CD4-positive, alpha-beta T cell treated with Interleukin-15 for 1 hour (primary cell): ENCODE data around the gene MAMSTR.
"Not testable (repeated sequence)": the region's sequence is repeated elsewhere in the genome, so short reads cannot be mapped to it uniquely, and the experiment has no call there.

Experiments
- DNase-seq: peaks from one replicate; pipeline ENCODE4 v3.0.0-alpha.2; 2020

MAMSTR gene

GRCh38 chr19:48718106-48718505 is 1.4 kb downstream of the MAMSTR start:
- not testable (repeated sequence) for DNase-seq

DNA sequence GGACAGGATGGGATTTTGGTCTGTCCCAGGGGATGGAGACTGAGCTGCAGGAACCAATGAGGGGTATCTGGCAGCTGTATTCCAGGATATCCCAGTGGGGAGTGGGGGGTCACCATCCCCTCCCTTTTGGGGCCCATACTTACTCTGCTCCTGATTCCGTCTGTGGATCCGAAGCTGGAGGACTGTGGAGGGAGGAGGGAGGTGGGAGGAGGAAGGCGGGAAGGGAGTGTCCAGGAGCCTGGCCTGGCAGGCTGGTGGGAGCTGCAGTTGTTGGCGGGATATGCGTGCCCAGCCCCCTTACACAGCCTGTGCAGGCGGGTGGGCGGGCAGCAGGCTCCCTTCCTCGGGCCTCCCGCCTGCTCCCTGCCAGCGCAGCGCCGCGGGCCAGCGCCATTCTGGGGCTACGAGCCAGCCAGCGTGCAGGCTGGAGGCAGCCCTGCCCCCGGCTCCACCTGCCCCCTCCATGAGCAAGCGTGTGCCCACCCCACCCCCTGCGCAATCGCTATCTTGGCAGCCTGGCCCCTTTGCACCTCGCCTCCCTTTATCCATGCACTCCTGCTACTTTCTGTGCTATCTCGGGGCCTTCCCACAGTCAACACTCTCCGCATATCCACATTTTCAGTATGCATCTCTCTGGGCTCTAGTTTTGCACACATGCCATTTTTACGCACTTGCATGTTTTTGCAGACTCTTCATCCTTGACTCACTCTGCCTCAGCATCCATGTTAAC is 2.8 kb downstream of the MAMSTR start:
- DNase-seq: no peak

DNA sequence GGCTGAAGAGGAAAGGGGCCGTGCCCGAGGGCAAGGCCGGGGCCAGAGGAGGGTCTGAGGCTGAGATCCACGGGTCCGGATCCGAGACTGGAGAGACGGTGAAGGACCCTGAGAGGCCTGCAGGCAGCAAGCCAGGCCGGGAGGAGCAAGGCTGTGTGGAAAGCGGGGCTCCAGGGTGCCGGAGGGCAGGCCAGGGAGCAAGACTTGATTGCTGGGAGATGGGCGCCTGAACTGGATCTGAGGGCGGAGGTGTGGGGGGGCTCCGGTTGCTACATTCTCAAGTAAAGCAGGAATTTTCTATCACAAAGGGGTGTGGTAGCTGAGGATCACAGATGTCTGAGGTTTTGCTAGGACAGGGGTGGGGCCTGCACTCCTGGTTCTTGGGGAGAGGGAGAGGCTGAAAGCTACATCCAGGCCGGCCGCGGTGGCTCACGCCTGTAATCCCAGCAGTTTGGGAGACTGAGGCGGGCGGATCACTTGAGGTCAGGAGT is 3.8 kb downstream of the MAMSTR start:
- no peak for DNase-seq

- DNase-seq: no peak
Measured at GRCh38 chr19:48714759-48715675, 4.5 kb downstream of the MAMSTR start.

DNA sequence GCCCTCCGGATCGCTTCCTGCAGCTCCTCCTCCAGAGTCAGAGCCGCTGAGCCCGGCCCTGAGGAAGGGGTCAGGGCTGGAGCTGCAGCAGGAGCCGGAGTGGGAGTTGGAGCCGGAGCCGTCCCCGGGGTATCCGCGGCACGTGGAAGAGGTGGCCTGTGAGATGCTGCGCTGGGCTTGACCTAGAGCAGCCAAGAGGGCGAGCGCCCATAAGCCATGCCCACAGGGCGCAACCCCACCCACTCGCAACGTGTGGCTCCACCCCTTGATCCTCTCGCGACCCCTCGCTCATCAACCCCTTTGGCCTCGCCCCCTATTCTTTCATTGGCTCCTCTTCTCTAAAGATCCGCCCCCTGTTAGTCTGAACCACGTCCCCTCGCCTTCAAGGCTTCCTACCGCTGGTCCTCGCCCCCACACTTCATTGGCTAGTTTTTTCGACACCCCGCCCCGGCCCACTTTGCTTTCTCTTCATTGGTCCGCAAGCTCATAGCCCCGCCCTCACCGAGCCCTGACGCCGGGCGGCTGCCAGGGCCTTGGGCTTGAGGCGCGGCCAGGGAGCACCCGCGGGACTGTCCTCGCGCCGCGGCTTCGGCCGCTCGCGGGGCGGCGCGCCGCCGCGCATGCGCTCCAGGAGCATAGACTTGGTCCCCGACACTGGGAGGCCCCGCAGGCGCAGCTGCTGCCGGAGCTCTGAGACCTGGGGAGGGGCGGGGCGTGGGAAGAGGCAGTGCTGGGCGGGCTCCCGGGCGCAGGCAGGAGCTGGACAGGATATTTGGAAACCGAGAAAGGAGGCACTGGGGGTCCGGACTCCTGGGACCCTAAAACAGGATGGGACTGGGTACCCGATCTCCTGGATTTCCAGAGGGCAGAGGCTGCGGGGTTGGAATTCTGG is 5.4 kb downstream of the MAMSTR start:
- DNase-seq: peak; percentile 99

- DNase-seq: no peak
Measured at GRCh38 chr19:48713041-48713863, 6.3 kb downstream of the MAMSTR start.

DNA sequence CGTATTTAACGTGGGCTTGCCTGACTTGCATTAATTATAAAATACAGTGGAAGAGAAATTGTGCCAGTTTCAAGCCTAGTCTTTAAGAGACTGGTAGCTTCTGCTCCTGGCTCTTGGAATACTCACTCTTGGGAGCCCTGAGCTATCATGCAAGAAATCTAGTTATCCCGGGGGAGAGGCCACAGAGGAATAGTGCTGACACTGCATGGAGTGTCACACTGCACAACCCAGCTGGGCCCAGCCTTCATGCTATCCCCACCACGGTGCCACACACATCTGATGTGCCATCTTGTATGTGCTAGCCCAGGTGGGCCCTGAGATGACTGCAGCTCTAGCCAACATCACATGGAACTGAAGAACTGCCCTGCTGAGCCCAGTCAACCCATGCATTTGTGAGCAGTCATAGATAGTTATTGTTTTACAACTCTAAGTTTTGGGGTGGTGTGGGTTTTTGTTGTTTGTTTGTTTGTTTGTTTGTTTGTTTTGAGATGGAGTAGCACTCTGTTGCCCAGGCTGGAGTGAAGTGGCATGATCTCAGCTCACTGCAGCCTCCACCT is 8.3 kb downstream of the MAMSTR start:
- DNase-seq: no peak

GRCh38 chr19:48708471-48708870 is 11.1 kb downstream of the MAMSTR start:
- DNase-seq: no peak

DNA sequence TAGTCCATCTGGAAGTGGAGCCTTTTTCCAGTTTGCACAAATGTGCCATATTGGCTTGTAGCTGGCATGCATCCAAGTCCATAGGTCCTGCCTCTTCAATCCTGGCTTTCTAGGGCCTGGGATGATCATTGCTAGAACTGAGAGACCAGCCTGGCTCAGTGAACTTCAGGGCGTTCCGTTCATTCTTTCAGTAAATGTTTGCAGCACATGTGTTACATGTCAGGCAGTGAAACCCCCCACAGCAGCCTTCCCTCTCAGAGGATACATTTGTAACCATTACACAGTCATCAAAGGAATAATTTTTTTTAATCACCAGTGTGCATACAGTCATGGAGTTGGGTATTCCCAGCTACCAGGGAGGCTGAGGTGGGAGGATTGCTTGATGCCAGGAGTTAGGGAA is 14.1 kb downstream of the MAMSTR start:
- no peak for DNase-seq

- no peak for DNase-seq
Measured at GRCh38 chr19:48703316-48703715, 16.2 kb downstream of the MAMSTR start.

DNA sequence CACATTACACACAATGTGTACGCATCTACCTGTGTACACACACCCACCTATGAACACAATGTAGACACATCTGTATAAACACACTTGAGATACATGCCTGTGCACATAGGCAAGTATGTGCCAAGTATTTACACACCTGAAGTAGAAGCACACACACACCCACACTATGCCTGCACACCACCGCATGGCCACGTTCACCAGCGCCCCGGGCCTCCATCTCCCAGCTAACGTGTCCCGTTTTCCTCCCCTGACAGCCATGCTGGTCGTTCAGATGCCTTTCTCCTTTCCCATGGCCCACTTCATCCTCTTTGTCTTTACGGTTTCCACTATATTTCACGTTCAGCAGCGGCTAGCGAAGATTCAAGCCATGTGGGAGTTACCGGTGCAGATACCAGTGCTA is 16.8 kb downstream of the MAMSTR start:
- no peak for DNase-seq

- no peak for DNase-seq
Measured at GRCh38 chr19:48698046-48698445, 21.5 kb downstream of the MAMSTR start.

DNA sequence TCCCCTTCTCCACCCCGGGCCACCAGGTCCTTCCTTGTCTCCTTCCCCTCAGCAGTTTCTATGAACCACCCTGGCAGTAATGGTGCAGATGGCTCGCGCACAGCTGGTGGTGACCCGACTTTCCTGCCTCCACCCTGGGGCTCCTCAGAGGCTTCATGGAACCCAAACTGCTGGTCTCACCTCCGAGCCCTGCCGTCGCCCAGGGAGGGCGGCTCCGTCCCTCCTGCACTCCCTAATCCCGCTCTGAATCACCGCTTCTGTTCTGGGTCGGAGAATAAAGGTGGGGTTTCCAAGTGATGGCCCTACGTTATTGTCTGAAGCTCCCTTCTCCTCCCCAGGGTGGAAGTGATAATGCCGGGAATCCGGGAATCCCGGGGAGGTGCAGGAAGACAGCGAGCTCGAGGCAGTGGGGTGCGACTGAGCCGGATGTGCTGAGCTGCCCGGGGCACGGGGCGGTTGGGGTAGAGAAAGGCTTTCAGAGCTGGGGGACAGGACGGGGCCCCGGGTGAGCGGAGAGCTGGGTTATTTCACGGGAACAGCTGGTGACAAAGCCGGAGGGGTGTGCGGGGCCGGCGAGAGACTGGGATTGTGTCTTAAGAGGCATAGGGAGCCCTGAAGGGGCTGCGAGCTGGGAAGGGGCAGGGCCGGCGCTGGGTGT is 23.0 kb downstream of the MAMSTR start:
- DNase-seq: no peak

DNA sequence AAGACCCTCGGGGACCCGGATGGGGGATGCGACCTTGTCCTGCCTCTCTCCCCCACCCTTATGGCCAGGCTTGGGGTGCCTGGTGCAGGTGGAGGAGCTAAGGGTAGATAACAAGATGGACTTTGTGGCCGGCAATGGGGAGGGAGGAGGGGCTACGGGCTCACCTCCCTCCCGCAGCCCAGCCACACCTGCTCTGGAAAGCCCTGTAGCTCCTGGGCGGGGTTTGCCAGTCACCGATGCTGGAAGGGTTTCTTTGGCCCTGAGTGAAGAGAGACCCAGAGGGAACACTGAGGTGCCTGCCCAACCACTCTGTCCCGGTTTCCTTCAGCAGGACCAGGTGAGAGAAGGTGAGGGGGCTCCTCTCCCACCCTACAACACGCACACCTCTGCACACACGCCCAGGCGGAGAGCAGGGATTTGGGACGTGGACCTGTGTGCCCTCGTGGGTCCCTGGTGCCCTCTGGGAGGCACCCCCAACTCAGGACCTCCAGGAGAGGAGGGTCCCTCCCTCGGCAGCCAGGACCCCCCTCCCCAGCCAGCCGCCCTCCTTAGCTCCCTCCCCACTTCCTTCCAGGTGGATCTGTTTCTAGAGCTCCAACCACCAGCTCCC is 23.7 kb downstream of the MAMSTR start, which contains the start of gene FUT2:
Gene FUT2 (plus strand): TSS at position 229 of the 610 bp plus-strand sequence. CDS start 6,986 bp downstream, outside the sequence.
- no peak for DNase-seq

- DNase-seq: not testable (repeated sequence)
Measured at GRCh38 chr19:48693629-48694028, 25.9 kb downstream of the MAMSTR start.

GRCh38 chr19:48689449-48689848 is 30.1 kb downstream of the MAMSTR start:
- no peak for DNase-seq

DNA sequence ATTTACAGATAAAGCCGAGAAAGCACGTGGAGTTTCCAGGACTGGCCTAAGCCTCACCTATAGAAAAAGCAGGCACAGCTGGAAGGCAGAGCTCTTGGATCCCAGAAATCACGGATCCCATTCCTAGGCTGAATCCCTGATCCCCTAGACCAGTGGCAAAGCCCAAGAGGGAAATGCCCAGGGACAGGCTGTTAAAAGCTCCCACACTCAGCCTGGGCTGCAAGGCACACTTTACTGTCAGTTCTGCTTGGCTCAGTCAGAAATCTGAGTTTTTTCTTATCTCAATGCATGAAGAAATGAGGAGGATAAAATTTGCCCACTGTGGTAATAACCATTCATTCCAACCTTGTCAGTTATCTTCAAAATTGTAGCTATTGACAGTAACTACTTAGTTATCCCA is 31.7 kb downstream of the MAMSTR start:
- DNase-seq: no peak

- DNase-seq: not testable (repeated sequence)
Measured at GRCh38 chr19:48686637-48687036, 32.9 kb downstream of the MAMSTR start.

DNA sequence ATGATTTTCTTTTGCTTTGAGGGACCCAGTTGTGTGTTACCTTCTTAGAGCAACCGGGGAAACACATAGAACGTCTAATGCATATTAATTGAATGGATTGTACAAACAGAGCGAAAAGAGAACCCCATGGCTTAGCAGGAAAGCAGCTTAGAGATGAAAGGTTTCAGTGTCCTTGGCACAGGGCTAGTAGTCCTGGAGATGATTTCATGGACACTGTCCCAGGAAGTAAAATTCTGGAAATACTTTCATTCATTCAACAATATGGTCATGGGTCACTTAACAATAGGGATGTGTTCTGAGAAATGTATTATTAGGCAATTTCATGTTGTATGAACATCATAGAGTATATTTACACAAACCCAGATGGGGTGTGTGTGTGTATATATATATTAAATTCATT is 33.4 kb downstream of the MAMSTR start:
- DNase-seq: no peak

GRCh38 chr19:48685583-48685982 is 33.9 kb downstream of the MAMSTR start:
- no peak for DNase-seq
